Left colon (tissue), 2 donors: Measurements from ENCODE around the gene NPHP4. TPM values are rescaled to one million over a fixed set of nuclear protein-coding genes. Genes with fewer than 3 reads are reported as not detected.

Source experiments
- ATAC-seq: fragments of 200-7000 bp; cut with Tn5 transposase; one replicate; pipeline ENCODE4 v1.9.1; 2020; ENCODE audit warnings: mild to moderate bottlenecking, moderate library complexity
- DNase-seq, 2 donors: peaks; one replicate each; pipeline ENCODE4 v3.0.0-alpha.2; 2020
- intact Hi-C, 2 donors: fragments of 100-400 bp; cut with DNase I in 1 of 2; cut with micrococcal nuclease in 1 of 2; formaldehyde crosslinking; loops; one replicate each; pipeline versions ENCODE4 v1.11.2 to v1.14.0; 2022; cut with DNase I, micrococcal nuclease
- long read RNA-seq: library from polyadenylated mRNA; unstranded; transcript quantifications from one replicate; pipeline ENCODE4 v2.0.0, GENCODE V29; 2021
- total RNA-seq, 2 donors: library from RNA; stranded (reverse); fragmentation: NEBNext Ultra II Directional; extraction: Animal tissue kit (Norgen Biotek cat#: 25700); gene quantifications; one replicate each; pipeline ENCODE4 v1.2.1, GENCODE V29; 2021
- donor health status: DM: no; HTN: no; CAD: no.
- donor health status: DM: yes; HTN: yes; CAD: no.

Gene NPHP4
- 1 to 10 TPM; 7.6 to 8.5 TPM for total RNA-seq
- long read RNA-seq, partial matches to known transcripts = 7 of 9 reads
- long read RNA-seq, other reads (novel, unspliced or antisense) = 2 of 9 reads

DNA sequence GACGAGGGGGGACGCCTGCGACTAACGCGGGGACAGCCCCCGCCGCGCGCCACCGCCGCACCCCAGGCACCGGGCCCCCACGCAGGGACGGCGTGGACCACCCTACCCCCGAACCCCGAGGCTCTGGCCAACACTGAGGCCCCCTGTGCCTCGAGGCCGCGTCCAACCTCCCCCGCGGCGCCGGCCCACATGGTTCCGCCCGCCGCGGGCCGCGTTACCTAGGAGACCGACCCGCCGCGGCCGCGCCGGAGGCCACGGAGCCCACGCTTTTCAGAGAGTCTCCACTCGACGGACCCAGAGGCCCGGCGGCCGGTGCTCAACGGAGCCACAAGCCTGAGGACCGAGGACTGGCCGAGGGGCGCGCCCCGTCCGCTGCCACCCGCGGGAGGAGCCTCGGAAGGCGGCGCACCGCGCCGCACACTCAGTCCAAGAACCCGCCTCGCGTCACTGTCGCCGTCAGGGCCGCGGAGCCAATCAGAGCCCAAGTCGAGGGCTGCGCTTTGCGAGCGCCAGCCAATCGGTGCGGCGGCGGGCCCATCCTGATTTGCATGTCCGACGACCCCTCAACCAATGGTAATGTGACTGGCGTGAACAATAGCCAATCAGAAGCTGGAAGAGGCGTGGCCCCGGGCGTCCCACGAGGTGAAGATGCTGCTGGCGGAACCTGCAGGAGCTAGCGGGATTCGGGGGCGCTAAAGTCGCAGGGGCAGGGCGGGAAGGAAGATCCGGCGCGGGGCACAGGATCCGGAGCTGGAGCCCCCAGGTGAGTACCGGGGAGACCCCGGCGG is at the start of gene NPHP4:
Gene NPHP4, minus strand, starts transcription at position 400 of the 788 bp plus-strand sequence. CDS start 6,136 bp downstream, outside the sequence.
- DNase-seq (peak; percentile 99 to 100), ATAC-seq (peak; percentile 94)
- intact Hi-C loops = no loop called here

DNA sequence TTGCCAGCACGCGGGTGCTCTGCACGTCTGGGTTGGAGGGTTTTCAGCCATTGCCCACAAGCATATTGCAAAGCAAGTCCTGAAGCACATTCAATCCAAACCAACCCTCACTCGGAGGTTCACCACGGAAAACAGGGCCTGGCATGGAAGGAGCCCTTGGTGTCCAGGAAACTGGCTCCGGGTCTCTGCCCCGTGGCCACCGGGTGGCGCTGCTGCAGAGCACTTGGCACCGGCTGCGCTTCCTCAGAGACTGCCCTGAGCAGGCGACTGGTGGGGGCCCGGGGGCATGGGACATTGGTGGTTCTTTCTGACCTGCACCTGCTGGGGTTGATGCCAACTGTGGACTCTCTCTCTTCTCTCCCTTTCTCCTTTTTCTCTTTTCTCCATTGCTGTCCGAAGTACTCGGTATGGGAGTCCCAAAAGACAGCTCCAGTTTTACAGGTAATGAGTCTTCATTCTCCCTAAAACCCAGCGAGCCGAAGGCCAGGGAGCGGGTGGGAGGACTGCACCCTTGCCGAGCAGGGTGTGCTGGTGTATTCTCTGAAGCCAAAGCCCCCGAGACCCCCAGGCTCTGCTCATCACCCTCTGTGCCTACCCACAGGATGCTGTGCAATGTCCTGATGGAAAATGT is 49.3 kb upstream of the NPHP4 start:
- peak in 1 of 2 donors; percentile 53 for DNase-seq
- intact Hi-C loops = no loop called here
- ATAC-seq = peak; percentile 72

DNA sequence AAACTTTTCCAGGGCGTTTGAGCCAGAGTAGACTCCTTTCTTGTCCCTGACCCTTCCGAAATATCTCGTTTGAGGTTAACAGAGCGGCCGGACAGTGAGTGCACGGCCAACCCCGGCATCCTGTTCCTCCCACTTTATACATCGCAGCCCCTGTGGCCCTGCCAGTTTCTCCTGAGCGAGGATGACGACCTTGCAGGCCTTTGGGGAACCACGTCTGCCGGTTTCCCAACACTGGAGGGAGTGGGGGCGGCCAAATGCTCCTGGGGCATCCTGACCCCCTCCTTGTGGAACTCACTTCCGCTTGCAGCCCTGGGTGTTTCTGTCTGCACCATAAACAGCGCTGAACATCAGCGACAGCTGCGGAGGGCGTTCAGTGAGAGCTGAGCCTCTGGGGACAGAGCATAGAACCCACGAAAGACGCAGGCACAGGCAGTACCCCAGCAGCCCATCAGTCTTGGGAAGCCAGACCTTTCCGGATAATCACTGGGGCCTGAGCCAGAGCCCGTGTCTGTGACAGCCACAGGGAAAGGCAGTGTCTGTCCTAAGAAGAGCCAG is 48.7 kb upstream of the NPHP4 start:
- intact Hi-C loops = no loop called here
- DNase-seq (no peak), ATAC-seq (peak; percentile 5)

DNA sequence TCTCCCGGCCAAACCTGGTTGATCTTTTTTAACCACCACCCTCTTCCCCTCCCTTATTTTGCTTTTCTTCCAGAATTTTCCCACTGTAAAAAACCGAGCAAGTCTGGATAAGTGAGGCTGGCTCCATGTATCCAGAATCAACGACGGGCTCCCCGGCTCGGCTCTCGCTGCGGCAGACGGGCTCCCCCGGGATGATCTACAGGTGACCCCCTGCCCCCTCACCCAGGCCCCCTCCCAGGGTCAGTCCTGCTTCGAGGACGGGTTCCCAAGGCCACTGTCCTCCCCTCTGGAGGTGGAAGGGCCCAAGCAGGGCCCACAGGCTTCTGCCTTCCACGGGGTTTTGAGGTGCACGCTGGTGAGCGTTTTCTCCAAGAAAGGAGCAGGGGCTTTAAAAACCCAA is 48.2 kb upstream of the NPHP4 start:
- intact Hi-C loops = no loop called here
- ATAC-seq (no peak), DNase-seq (no peak)

DNA sequence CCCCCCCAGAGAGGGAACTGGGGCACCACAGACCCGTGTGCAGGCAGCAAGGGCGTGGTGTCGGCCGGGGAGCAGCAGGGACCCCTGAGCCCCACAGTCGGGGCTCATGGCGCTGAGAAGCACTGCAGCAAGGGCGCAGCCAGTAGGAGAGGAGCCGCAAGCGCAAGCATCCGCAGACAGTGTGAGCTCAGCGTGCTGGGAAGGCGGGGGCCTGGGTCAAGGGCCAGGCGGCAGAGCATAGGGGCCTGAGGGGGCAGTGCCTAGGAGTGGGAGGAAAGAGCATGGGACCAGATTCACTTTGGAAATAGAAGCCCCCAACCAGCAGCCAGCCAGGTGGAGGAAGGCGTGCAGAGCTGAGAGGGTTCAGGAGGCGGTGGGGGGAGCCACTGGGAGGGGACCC is 46.8 kb upstream of the NPHP4 start:
- DNase-seq = no peak
- no peak for ATAC-seq
- intact Hi-C loops = no loop called here

DNA sequence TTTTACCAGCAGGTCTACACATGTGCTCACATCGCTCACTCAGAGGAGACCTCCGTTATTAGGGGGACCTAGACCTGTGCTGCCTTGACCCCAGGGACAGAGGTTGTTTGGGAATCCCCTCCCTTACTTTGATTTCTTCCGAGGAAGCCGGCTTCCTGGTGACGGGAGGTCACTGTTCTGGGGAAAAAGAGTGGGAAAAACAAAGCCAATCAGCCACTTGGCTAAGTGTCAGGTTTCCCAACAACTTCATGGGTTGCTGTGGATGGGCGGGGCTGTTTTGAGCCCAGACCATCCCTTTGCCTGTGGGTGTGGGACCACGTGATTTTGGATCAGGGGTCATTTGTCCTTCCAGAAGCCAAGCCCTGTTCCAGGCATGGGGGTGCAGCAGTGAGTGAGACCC is 46.4 kb upstream of the NPHP4 start:
- DNase-seq = no peak
- ATAC-seq = no peak
- intact Hi-C loops = no loop called here

DNA sequence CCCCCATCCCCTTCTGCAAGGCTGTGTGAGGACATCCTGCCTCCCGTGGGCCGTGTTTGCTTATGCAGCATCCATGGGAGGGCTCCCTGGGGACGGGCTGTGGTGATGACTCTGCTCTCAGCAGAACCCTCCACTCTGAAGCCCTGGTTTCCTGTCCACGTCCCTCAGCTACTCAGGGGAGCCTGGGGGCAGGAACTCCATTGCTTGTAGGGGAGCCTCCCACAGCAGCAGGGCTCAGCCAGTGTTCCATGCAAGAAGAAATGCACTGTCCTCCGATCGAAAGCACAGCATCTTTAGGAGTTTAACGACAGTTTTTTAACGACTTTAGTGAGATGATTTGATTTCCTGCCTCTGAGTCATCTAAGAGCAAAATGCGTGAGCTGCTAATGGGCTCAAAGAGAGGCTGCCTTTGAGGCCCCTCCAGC is 45.1 kb upstream of the NPHP4 start:
- intact Hi-C loops = no loop called here
- ATAC-seq = no peak
- DNase-seq = no peak

DNA sequence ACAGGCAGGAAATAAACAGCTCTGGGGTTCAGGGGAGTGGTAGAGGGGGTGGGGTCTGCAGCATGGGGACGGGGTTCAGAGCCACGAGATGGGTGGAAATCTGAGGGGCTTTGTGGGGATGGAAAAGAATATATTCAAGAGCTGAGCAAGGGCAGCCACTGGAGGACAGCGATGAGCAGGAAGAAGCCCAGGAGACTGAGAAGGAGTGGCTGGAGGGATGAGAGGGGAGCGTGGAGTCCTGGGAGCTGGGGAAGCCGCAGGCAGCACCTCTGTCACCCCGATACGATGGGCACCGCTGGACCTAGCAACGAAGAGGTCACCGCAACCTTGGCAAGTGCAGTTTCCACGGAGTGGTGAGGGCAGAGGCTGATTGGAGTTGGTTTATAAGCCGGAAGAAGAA is 43.5 kb upstream of the NPHP4 start:
- no peak for DNase-seq
- ATAC-seq = no peak
- intact Hi-C loops = no loop called here

DNA sequence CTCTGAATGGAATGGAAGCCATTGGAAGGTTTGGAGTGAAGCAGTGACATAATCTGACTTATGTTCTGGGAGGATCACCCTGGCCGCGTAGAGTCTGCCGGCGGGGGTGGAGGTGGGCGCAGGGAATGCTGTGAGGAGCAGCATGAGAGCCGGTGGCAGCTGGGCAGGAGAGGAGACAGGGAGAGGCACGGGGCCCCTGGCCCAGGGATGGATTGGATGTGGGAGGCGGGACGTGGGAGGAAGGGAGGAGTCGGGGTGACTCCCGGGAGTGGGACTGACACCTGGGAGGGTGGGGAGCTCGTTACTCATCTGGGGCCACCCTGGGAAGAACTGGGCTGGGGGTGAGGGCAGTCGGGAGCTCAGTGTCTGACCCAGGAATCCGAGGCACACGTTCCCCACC is 43.1 kb upstream of the NPHP4 start:
- ATAC-seq (no peak), DNase-seq (no peak)
- intact Hi-C loops = no loop called here

DNA sequence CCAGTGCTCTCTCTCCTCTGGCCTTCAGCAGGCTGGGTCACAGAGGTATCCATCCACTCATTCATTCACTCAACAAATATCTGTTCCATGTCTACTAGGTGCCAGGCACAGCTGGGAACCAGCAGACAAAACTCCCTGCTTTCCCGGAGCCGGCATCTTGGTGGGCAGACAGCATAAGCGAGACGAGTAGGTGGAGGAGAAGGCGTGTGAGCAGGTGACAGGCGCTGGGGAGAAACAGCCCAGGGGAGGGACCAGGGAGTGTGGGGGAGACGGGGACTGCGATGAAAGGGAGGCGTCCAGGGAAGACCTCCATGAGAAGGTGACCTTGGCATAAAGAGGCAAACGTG is 42.5 kb upstream of the NPHP4 start:
- no peak for DNase-seq
- intact Hi-C loops = no loop called here
- no peak for ATAC-seq

DNA sequence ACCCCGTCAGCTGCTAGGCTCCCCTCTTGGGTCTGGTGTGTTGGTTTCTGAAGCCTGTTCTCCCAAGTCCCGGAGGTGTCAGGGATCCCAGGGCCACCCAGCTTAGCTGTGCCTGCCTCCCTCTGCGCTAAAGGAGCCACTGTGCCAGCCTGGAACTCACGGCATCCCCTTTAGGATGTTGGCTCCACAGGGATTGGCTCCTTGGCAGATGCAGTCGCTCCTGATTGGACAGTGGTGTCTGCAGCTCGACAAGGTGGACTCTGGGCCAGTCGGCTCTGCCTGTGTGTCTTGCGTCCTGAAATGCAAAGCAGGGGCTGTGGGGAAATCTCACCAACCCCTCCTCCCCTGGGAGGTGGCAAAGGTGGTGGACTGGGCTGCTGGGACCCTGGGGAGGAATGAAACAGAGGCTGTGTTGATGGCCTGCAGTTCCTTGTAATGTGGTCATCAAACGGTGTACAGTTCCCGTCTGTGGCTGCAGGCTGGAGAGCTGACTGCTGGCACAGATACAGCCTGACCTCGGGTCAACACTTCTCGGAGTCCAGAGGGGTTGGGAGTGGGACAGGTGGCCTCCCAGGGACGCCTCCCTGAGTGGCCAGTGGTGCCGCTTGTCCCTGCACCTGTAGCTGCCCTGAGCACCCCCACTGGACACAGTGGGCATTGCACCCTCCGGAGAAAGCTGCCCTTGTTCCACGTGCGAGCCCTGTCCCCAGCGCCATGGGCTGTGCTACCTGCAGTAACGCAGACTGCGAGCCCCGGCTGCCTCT is 41.9 kb upstream of the NPHP4 start:
- peak; percentile 89 for ATAC-seq
- intact Hi-C loops = no loop called here
- DNase-seq = peak; percentile 33 to 57

DNA sequence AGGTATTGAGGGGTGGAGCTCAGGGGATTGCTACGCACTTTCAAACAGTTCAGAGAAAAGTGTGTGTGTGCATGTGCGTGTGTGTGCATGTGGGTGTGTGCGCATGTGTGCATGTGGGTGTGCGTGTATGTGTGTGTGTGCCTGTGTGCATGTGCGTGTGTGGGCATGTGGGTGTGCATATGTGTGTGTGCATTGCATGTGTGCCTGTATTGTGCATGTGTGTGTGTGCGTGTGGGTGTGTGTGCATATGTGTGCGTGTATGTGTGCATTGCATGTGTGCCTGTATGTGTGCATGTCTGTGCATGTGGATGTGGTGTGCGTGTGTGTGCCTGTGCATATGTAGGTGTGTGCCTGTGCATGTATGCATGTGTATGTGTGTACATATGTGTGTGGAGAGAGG is 40.9 kb upstream of the NPHP4 start:
- ATAC-seq = no peak
- intact Hi-C loops = no loop called here
- no peak for DNase-seq

DNA sequence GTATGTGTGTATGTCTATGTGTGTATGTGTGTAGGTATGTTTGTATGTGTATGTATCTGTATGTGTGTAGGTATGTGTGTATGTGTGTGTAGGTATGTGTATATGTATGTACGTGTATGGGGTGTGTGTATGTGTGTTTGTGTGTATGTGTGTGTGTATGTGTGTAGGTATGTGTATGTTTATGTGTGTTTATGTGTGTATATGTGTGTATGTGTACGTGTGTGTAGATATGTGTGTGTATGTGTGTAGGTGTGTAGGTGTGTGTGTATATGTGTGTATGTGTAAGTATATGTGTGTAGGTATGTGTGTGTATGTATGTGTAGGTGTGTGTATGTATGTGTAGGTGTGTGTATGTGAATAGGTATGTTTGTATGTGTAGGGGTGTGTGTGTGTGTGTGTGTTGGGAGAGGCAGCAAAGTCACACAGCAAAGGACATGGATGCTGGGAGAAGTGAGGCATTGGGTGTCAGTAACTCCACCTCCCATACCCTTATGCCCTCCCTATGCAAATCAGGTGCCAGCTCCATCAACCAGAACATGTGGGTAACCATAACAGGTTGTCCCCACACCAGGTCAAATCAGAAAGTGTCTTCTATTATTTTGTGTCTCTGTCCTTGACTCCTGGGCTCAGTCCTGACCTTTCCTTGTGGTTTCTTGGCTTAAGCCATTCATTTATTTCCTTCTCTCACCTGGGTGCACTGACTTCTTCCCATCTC is 38.5 kb upstream of the NPHP4 start:
- ATAC-seq = no peak
- intact Hi-C loops = no loop called here
- no peak for DNase-seq

DNA sequence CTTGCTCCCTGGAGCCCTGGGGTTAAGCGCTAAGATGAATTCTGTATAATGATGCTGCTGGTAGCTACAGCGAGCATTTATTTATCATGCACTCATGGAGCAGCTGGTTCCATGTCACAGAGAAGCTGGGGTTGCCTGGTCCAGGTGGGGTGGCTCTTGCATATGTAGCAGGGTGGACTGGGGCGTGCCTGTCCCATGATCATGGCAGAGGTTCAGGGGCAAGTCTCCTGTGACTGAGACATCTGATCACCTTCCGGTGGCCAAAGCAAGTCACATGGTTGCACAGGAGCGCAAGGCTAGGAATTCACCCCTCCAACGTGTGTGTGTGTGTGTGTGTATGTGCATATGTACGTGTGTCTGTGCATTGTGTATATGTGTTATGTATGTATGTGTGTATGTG is 37.9 kb upstream of the NPHP4 start:
- intact Hi-C loops = no loop called here
- DNase-seq (no peak), ATAC-seq (no peak)

DNA sequence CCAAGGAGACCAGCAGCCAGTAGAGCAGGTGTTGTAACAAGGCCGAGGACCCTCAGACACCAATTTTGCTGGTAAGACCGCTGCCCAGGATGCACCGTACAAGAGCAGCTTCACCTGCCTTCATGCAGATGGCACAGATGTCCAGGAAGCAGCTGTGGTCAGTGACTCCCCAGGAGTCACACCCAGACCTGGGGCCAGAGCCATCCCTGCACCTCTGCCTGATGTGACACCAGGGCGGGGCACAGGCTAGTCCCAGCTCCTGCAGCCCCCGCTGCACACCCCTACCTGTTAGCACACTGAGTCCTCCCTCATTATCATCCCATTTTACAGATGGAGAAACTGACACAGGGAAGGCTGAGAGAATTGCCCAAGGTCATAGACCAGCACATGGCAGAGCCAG is 37.1 kb upstream of the NPHP4 start:
- DNase-seq (no peak), ATAC-seq (no peak)
- intact Hi-C loops = no loop called here

DNA sequence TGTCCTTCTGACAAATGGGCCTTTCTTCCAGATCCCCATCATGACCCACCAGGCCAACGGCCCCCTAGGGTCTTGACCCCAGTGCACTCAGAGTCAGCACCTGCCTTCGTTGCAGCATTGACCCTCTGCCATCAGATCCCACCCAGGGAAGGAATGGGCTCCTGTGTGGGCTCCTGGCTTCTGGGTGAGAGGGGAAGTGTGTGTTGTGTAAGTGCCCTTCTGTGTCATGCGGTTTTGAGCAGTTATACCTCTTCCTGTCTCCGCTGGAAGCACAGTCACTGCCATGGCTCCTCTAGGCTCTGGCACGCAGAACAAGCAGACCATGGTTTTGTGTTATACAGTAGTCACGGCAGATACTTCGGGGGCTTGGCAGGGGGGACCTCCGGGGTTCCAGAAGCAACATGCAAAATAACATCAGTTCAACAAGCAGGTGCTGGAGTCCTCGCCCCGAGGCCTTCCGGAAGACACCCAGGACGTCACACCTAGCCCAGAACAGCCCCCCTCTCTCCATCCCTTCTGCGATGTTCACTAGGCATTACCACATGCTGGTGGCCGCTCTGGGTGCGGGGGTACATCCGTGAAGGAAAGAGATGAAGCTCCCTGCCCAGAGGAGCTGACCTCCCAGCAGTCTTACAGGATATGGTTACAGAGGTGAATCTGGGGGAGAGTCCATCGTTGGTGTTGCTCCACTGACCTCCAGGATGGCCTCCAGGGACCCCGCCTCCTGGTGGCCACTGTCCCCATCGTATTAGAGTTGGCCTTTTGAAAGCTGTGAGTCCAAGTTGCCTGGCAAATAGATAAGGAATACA is 36.0 kb upstream of the NPHP4 start:
- peak; percentile 30 to 42 for DNase-seq
- no peak for ATAC-seq
- intact Hi-C loops = no loop called here

DNA sequence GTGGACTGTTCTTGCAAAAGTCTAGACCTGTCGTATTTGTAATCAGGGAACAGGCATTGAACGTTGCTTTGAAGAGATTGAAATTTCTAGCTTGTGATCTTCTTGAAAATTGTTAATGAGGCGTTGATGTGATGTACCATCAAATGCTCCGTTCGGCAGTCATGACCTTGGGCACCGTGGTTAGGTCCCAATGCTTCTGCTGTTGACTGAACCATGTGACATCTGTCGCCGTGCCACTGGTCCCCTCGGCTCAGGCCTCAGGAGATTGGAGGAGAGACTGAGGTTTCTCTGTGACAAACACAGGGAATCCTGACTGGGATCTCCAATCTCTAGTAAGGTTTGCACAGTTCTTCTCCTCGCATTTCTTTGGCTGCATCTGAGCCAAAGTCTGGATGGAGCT is 35.4 kb upstream of the NPHP4 start:
- intact Hi-C loops = no loop called here
- no peak for ATAC-seq
- no peak for DNase-seq

DNA sequence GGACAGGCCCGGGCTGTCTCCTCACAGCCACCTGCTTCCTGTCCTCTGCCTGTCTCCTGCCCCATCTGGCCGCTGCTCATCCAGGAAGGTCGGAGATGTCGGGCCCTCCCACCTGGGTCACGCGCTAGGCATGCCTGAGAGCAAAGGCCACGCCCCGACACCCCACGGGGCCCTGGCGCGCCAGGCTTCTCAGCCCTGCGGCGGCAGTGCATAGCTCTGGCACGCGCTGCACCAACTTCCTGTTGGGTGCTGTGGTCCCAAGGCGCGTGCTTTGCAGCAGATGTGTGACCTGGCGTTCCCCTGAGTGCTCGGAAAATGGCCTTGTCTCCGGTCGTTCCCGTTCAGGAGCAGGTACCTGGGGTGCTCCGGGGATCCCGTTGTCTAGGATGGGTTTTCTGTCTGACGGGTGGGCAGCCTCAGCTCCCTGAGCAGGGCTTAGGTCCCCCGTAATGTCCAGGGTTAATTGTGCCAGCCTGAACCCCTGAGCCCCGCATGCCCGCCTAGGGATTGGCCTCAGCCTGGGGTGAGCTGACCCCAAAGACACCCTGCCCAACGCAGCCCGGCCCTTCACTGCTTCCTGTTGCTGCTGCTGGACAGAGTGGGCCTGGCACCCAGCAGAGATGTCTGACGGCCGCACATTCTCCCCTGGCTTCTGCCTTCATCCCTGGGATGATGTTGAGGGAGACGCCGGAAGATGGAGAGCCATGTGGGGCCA is 34.0 kb upstream of the NPHP4 start:
- intact Hi-C loops = no loop called here
- DNase-seq (peak; percentile 91 to 92), ATAC-seq (peak; percentile 97)
